ENCODE results near the gene CACNA1D. TPM values are rescaled to one million over a fixed set of nuclear protein-coding genes. Genes with fewer than 3 reads are reported as not detected.

The CACNA1D gene
- total and polyA plus RNA-seq, 5 donors from 2014 or later, result 0.03 to 0.44 TPM; not detected in 3

DNA sequence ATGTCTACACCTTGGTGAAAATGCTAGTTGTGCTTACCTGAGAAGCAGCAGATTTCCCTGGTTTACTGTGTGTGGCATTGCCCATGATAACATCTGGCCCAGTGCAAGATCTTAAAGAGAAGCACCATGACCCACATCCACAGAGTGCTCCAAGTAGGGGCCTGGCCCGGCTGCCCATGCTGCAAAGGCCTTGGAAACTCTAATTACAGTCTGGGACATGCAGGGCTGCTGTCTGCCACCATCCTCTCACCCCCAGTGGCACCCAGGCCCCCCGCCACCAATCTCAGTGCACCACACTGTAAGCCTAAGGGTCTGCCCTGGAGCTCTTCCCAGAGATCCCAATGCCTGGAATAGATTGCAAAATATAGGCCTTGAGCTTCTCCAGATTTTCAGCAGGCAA lies 219.2 kb downstream of the CACNA1D start:
- Mint-ChIP-seq H3K27me3 (peaks cover 4% of the 10 kb centered on the region), H3K36me3 (no peaks in the 10 kb centered on the region), H3K27ac (no peak overlapping the region), H3K9me3 (no peaks in the 10 kb centered on the region), H3K4me1 (peaks cover 0 to 9% (median 3%) of the 10 kb centered on the region in 4 donors), H3K4me3 (no peak overlapping the region)
- ATAC-seq (ENCODE audit: low read depth in 2 of 2) (no peak), DNase-seq (no peak)
- no peak overlapping the region for H3K4me3 ChIP-seq (ENCODE audit: low read depth, low read length)
- no peaks in the 10 kb centered on the region for H3K9me3 ChIP-seq (ENCODE audit: control insufficient read depth in 2 of 2, low read length in 2 of 2)
- H3K4me1 ChIP-seq (ENCODE audit: control insufficient read depth, insufficient read depth, low read length, poor library complexity, severe bottlenecking), result peaks cover 4% of the 10 kb centered on the region
- H3K27ac ChIP-seq (ENCODE audit: insufficient read depth, low read length, poor library complexity, severe bottlenecking), result no peak overlapping the region
- H3K36me3 ChIP-seq (ENCODE audit: control insufficient read depth, insufficient read depth, low read length), result no peaks in the 10 kb centered on the region
- H3K27me3 ChIP-seq (ENCODE audit: control insufficient read depth, insufficient read depth, low read length), result no peaks in the 10 kb centered on the region

- Histone ChIP-seq H3K4me1 (ENCODE audit: control insufficient read depth, insufficient read depth, low read length, poor library complexity, severe bottlenecking) (peaks cover 4% of the 10 kb centered on the region), H3K27ac (ENCODE audit: insufficient read depth, low read length, poor library complexity, severe bottlenecking) (no peak overlapping the region), H3K27me3 (ENCODE audit: control insufficient read depth, insufficient read depth, low read length) (no peaks in the 10 kb centered on the region), H3K36me3 (ENCODE audit: control insufficient read depth, insufficient read depth, low read length) (no peaks in the 10 kb centered on the region), H3K4me3 (ENCODE audit: low read depth, low read length) (no peak overlapping the region), H3K9me3 (ENCODE audit: control insufficient read depth in 2 of 2, low read length in 2 of 2) (no peaks in the 10 kb centered on the region)
- Mint-ChIP-seq H3K27ac (no peak overlapping the region), H3K9me3 (no peaks in the 10 kb centered on the region), H3K36me3 (no peaks in the 10 kb centered on the region), H3K4me1 (peaks cover 0 to 3% (median 0%) of the 10 kb centered on the region in 4 donors), H3K27me3 (no peaks in the 10 kb centered on the region), H3K4me3 (no peak overlapping the region)
- ATAC-seq (ENCODE audit: low read depth in 2 of 2) (no peak), DNase-seq (no peak)
Observed at GRCh38 chr3:53715815-53716483, 221.5 kb downstream of the CACNA1D start.

DNA sequence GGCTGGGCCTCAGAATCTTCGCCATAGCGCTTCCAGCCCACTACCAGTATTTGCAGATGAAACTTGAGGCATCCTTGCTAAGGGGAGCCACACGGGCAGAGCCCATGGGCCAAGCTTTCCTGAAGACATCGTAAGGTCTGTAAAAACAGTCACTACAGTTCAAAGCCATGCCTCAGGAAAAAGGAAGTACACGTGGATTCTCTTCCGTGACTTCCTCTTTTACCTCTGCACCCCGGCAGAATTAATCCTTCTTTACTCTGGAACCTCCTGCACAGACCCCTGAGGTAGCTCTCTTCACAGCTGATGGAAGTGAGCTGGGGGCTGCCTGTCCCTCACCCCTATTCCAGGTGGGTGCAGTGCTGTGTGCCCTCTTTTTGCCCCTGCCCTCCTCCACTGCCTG lies 222.6 kb downstream of the CACNA1D start:
- no peaks in the 10 kb centered on the region for H3K27me3 ChIP-seq (ENCODE audit: control insufficient read depth, insufficient read depth, low read length)
- DNase-seq (no peak), ATAC-seq (ENCODE audit: low read depth in 2 of 2) (no peak)
- H3K4me3 Mint-ChIP-seq, result no peak overlapping the region
- H3K4me1 ChIP-seq (ENCODE audit: control insufficient read depth, insufficient read depth, low read length, poor library complexity, severe bottlenecking), result peaks cover 4% of the 10 kb centered on the region
- H3K36me3 Mint-ChIP-seq, result no peaks in the 10 kb centered on the region
- no peak overlapping the region for H3K4me3 ChIP-seq (ENCODE audit: low read depth, low read length)
- no peak overlapping the region for H3K27ac Mint-ChIP-seq
- no peaks in the 10 kb centered on the region for H3K9me3 ChIP-seq (ENCODE audit: control insufficient read depth in 2 of 2, low read length in 2 of 2)
- H3K27ac ChIP-seq (ENCODE audit: insufficient read depth, low read length, poor library complexity, severe bottlenecking), result no peak overlapping the region
- no peaks in the 10 kb centered on the region for H3K27me3 Mint-ChIP-seq
- H3K36me3 ChIP-seq (ENCODE audit: control insufficient read depth, insufficient read depth, low read length), result no peaks in the 10 kb centered on the region
- H3K4me1 Mint-ChIP-seq, result peaks cover 0 to 3% (median 0%) of the 10 kb centered on the region in 4 donors
- no peaks in the 10 kb centered on the region for H3K9me3 Mint-ChIP-seq

DNA sequence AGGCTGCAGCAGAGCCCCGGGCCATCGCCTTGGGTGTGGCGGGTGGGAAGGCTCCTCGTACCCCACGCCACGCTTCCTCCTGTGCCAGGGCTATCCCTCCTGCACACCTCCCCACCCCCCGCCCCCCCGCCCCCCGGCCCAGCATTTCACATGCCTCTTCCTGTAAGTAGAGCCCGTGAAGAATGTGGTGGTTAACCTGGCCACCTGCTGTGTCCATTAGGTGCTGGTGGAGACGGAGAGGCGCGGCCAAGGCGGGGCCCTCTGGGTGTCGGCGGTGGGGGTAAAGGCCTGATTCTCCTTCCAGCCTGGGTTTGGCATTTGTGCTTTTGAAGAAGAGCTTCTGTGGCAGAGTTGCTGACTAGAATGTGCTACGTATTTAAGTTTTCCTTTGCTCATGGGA lies 224.1 kb downstream of the CACNA1D start:
- DNase-seq, result no peak
- Histone ChIP-seq H3K36me3 (ENCODE audit: control insufficient read depth, insufficient read depth, low read length) (no peaks in the 10 kb centered on the region), H3K9me3 (ENCODE audit: control insufficient read depth in 2 of 2, low read length in 2 of 2) (no peaks in the 10 kb centered on the region), H3K27me3 (ENCODE audit: control insufficient read depth, insufficient read depth, low read length) (no peaks in the 10 kb centered on the region), H3K4me1 (ENCODE audit: control insufficient read depth, insufficient read depth, low read length, poor library complexity, severe bottlenecking) (no peaks in the 10 kb centered on the region), H3K4me3 (ENCODE audit: low read depth, low read length) (no peak overlapping the region), H3K27ac (ENCODE audit: insufficient read depth, low read length, poor library complexity, severe bottlenecking) (no peak overlapping the region)
- peaks cover 2% of the 10 kb centered on the region for H3K27me3 Mint-ChIP-seq
- no peak for ATAC-seq (ENCODE audit: low read depth in 2 of 2)
- H3K4me1 Mint-ChIP-seq, result no peaks in the 10 kb centered on the region
- no peak overlapping the region for H3K4me3 Mint-ChIP-seq
- H3K9me3 Mint-ChIP-seq, result peaks cover 0 to under 1% (median 0%) of the 10 kb centered on the region in 7 donors
- no peaks in the 10 kb centered on the region for H3K36me3 Mint-ChIP-seq
- H3K27ac Mint-ChIP-seq, result no peak overlapping the region

DNA sequence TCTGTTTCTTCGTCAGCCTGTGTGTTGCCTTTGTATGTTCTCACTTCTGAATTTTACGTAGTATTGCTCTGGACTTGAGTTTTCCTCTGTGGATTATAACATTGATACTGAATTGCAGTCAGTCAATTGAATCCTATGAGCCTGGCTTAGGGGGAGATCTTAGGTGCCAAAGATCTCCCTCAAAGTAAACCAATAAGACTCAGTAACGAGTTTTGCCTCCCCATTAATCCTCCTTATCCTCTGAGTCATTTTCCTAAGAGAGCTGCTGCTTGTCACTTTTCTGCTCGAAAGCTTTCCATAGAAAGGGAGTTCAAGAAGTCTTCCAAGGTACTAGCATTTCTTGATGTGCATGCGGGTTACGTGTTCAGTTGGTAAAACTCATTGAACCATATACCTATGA lies 225.4 kb downstream of the CACNA1D start:
- Mint-ChIP-seq H3K9me3 (peaks cover 0 to 1% (median 0%) of the 10 kb centered on the region in 7 donors), H3K27me3 (peaks cover 9% of the 10 kb centered on the region), H3K27ac (no peak overlapping the region), H3K36me3 (no peaks in the 10 kb centered on the region), H3K4me3 (no peak overlapping the region), H3K4me1 (no peaks in the 10 kb centered on the region)
- no peak for ATAC-seq (ENCODE audit: low read depth in 2 of 2)
- Histone ChIP-seq H3K4me3 (ENCODE audit: low read depth, low read length) (no peak overlapping the region), H3K36me3 (ENCODE audit: control insufficient read depth, insufficient read depth, low read length) (no peaks in the 10 kb centered on the region), H3K9me3 (ENCODE audit: control insufficient read depth in 2 of 2, low read length in 2 of 2) (no peaks in the 10 kb centered on the region), H3K27ac (ENCODE audit: insufficient read depth, low read length, poor library complexity, severe bottlenecking) (no peak overlapping the region), H3K4me1 (ENCODE audit: control insufficient read depth, insufficient read depth, low read length, poor library complexity, severe bottlenecking) (no peaks in the 10 kb centered on the region), H3K27me3 (ENCODE audit: control insufficient read depth, insufficient read depth, low read length) (no peaks in the 10 kb centered on the region)
- DNase-seq, result no peak

DNA sequence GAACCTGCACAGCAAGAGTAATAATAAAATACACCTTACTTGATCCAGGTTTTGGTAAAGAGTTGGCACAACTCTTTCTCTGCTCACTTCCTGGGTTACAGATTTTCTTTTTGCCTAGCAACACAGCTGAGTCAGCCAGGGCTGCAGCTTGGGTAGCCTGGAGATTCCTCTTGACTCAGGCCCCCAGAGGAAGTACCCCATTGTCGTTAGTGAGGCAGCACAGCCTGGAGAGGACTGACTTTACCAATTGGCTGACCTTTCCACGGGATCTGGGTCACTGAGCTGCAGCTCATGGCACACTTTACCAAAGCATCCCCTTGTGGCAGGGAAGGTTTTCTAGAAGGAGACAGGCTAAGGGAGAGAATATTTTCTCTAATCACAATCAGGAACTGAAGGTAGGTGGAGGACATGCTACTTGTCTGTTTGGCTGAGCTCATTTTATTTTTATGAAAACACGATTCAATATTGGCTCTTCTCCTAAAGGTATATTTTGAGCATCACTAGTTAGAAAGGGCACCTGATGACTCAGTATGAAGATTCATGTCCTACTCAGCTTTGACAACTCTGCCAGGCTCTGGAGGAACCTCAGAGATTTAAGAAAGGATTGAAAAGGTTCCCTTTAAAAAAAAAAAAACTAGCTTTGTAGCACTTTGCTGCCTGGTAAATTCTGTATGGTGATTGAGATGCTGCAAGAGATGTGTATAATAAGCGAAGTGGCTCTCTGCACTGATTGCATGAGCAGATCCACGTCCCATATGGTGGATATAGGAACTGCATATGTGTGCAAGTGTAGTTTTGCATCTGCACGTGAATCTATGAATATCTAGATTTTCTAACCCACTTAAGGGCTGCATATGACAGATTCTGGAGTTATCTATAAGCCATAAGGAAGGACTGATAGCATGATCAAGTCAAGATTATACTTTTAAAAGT lies 227.0 kb downstream of the CACNA1D start:
- no peak overlapping the region for H3K4me3 Mint-ChIP-seq
- H3K36me3 Mint-ChIP-seq, result no peaks in the 10 kb centered on the region
- Histone ChIP-seq H3K27me3 (ENCODE audit: control insufficient read depth, insufficient read depth, low read length) (no peaks in the 10 kb centered on the region), H3K36me3 (ENCODE audit: control insufficient read depth, insufficient read depth, low read length) (no peaks in the 10 kb centered on the region), H3K9me3 (ENCODE audit: control insufficient read depth in 2 of 2, low read length in 2 of 2) (no peaks in the 10 kb centered on the region), H3K4me1 (ENCODE audit: control insufficient read depth, insufficient read depth, low read length, poor library complexity, severe bottlenecking) (no peaks in the 10 kb centered on the region), H3K27ac (ENCODE audit: insufficient read depth, low read length, poor library complexity, severe bottlenecking) (no peak overlapping the region), H3K4me3 (ENCODE audit: low read depth, low read length) (no peak overlapping the region)
- peaks cover 23% of the 10 kb centered on the region for H3K27me3 Mint-ChIP-seq
- no peak for ATAC-seq (ENCODE audit: low read depth in 2 of 2)
- H3K27ac Mint-ChIP-seq, result peak overlapping the region in 1 of 3 donors; percentile 53
- peaks cover 0 to 2% (median 0%) of the 10 kb centered on the region in 7 donors for H3K9me3 Mint-ChIP-seq
- DNase-seq, result no peak
- H3K4me1 Mint-ChIP-seq, result no peaks in the 10 kb centered on the region

DNA sequence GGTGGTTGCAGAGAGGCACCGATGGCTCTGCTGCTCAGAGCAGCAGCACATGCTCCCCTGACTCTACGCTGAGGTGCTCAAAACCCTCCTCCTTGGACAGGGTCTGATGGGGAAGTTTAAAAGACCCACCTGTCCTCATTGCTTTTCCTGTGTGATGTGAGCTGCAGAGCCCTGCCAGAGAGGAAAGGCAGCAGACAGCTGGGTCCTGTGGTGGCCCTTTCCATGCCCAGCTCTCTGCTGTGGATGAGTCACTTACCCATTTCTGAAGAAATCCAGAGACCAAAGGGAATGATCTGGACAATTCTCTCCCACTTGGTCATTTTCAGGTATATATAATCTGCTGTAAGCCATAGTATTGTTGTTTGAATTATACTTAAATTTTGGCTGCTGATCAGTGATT lies 230.2 kb downstream of the CACNA1D start:
- H3K36me3 ChIP-seq (ENCODE audit: control insufficient read depth, insufficient read depth, low read length), result no peaks in the 10 kb centered on the region
- H3K27ac Mint-ChIP-seq, result no peak overlapping the region
- no peak overlapping the region for H3K27ac ChIP-seq (ENCODE audit: insufficient read depth, low read length, poor library complexity, severe bottlenecking)
- peaks cover 0 to 2% (median 0%) of the 10 kb centered on the region in 7 donors for H3K9me3 Mint-ChIP-seq
- H3K4me3 ChIP-seq (ENCODE audit: low read depth, low read length), result no peak overlapping the region
- no peak overlapping the region for H3K4me3 Mint-ChIP-seq
- no peaks in the 10 kb centered on the region for H3K36me3 Mint-ChIP-seq
- H3K4me1 ChIP-seq (ENCODE audit: control insufficient read depth, insufficient read depth, low read length, poor library complexity, severe bottlenecking), result no peaks in the 10 kb centered on the region
- peaks cover 33% of the 10 kb centered on the region for H3K27me3 Mint-ChIP-seq
- ATAC-seq (ENCODE audit: low read depth in 2 of 2) (no peak), DNase-seq (no peak)
- H3K27me3 ChIP-seq (ENCODE audit: control insufficient read depth, insufficient read depth, low read length), result peaks cover 2% of the 10 kb centered on the region
- H3K9me3 ChIP-seq (ENCODE audit: control insufficient read depth in 2 of 2, low read length in 2 of 2), result no peaks in the 10 kb centered on the region
- H3K4me1 Mint-ChIP-seq, result no peaks in the 10 kb centered on the region
